Measurements from ENCODE around the gene RBMS3.
"Not testable (repeated sequence)": the region's sequence is repeated elsewhere in the genome, so short reads cannot be mapped to it uniquely, and the experiment has no call there.

Gene RBMS3

DNA sequence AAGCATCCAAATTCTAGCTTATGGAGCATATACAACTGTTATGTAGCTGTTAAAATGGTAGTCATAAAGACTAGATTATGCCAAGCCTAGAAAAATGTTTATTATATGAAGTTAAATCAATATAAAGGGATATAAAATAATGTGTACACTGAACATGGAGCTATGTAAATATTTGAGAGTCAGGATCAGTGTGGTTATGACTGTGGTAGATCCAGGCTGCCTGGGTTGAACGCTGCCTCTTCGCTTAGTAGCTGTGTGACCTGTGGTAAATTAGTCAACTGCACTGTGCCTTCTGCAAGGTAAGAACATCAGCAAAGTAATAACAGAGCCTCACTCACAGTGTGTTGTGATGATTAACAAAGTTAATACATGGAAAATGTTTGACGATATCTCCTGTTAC is 212.2 kb downstream of the RBMS3 start:
- DNase-seq: no peak

DNA sequence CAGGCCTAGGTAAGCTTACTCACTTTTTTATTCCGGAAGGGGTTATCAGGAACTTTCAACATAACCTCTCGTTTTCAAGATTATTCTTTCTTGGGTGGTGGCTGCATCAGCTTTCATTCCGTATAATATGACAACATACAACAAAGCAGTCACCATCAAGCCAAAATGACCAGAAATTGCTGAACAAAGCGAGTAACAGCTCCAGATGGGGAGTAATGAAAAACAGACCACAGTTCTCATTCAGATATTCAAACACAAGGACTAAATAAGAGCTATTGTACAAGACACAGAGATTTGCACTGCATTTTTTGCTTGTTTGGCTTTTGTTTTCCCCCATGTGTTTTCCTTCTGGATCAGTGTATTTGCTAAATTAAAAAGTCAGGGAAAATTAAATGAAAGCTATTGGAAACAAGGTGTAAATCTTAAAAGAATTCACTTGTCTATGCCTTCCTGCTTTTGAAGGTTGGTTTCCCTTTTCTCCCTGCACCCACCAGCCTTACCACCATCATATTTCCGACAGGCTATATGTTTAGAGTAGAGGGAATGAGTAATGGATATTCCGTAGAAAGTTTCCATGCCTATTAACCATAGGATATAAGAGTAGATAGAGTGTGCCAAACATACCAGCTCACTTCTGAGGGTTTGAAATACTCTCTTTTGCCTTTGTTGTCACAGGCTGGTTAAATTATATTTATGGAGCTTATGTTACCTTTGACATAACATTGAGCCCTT is 213.6 kb downstream of the RBMS3 start:
- no peak for DNase-seq

DNA sequence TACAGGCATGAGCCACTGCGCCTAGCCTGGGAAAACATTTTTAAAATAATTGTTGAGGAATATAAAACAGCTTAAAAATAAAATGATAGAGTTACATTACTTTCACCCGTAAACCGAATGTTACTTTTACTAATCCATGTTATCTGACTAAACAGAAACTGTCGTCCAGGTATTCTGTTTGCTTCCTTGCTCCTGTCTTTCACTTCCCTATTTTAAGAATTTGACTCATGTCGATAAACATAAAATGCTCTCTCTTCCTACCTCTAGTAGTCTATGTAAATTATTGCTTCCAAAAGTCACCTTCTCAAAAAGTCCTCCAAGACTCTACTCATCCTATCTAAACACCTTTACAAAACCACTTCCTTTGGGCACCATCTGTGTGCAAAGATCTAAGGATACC is 216.4 kb downstream of the RBMS3 start:
- no peak for DNase-seq

DNA sequence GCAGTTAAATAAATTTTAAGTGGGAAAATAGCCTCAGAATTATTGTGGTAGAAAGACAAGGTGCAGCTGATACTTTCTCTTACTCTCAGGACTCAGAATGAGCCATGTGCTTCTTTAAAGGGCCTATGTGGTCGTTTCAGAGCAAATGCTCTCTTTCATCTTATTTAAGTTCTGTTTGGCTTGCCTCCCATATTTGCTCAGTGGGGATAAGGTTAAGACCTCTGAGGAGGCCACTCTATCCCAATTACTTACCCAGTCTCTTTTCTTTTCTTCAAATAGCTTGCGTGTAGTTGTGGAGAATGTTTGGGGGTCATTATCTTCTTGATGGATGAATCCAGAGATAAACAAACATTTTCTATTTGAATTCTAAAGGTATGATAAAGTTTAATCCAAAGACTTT is 221.9 kb downstream of the RBMS3 start:
- no peak for DNase-seq

DNA sequence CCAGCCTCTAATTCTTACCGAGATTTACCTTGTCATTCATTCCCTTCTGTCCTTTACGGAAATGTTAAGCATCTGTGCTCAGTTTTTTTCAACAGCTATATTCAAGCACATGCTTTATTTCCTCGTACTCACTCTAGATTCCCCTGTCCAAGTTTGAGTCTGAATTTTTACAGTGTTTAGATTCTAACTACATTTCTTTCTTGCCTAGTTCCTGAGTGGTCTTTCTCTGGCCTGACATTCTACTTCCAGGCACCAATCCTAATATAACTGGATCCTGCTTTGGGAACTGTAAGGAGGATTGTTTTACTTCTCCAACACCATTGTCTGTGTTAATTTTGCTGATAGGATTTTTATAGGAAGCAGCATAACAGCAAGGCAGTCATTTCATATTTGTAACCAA is 222.4 kb downstream of the RBMS3 start:
- no peak for DNase-seq

DNA sequence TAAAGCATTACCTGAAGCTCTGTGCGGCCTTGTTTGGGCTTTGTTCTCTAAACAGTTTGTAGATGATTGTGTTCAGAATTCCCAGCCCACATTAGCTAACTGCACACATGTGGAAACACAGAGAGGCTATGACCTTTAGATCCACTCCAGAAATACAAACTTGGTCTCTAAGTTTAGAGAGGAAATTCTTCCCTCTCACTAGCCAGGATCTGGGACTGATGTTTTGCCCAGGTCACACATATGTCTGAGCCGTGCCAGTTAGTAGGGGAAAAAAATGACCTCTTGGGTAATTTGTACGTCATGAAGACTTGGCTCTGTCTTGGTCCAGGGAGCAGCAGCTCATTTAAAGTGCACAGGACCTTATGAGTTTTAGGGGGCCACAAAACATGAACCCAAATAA is 223.1 kb downstream of the RBMS3 start:
- DNase-seq: peak; percentile 49

DNA sequence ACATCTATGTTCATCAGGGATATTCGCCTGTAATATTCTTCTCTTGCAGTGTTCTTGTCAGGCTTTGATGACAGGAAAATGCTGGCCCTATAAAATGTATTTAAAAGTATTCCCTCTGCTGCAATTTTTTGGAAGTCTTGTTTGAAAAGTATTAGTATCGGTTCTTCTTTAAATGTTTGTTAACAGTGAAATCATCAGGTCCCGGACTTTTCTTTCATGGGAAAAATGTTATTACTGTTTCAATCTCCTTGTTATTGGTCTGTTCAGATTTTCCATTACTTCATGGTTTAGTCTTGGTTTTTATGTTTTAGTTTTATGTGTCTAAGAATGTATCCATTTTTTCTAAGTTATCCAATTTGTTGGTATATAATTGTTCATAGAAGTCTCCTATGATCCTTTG is 225.6 kb downstream of the RBMS3 start:
- no peak for DNase-seq

DNA sequence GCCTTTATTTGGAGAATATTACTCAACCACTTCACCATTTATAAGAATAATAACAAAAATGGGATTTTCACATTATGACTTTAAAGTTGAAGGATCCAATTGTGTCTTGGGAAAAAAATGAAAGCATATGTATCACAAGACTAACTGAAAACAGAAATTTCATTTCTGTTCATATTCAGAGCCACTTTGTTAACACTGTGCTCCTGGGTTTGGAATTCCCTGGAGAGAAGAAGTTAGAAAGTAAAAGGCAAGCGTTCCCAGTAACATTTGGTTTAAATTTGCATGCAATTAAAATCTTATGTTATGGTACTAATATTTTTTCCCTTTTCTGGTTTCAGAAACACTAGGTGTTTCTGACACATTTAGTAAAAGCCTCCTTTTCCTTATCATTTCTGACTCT is 230.8 kb downstream of the RBMS3 start:
- DNase-seq: no peak

DNA sequence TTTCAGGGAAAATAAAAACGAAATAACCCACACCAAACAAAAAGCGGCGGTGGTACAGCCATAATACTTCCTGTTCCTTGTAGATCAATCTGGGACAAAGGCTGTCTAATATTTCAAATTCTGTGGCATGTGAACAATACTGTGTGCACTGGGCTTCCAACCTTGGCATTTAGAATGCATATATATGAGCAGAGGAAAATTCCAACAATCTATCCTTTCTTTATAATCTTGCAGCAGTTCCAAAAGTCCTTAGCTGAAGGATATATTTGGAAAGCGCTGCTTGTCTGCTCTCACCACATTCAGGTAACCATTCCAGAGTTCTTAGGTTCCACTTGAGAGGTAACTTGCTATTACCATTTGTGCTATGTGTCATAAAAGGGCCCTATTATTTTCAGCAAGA is 231.8 kb downstream of the RBMS3 start:
- no peak for DNase-seq

DNA sequence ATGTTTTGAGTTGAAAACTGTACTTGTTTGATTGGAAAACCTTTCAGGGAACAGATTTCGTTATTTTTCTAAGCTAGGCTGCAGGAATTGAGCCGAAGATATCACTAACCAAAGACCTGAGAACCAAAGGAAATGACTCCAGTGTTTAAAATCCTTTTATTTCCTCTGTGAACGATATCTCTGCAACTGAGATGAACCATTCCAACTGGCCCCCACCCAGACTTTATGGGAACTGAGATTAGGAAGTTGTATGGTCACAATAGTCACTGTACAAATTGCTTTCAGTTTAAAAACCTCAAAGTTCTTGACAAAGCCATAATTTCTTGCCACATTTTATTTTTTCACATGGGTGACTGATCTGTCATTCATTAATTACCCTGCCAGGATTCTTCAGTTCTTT is 232.4 kb downstream of the RBMS3 start:
- no peak for DNase-seq

DNA sequence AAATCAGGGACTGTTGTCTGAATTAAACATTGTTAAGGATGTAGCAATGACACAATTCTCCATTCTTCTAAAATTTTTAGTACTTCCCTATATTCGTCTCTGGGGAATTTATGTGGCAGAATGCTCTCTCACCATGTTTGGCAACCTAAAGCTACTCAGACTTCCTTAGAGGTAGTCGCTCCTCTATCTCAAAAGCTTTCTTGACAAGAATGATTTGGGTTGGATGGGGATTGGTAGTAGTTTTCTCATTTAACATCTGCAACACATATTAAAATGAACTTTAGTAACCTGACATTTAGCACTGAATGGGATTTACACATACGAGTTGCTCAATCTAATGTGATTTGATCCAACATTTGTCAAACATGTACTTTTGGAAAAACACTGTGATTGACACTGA is 233.3 kb downstream of the RBMS3 start:
- DNase-seq: no peak

DNA sequence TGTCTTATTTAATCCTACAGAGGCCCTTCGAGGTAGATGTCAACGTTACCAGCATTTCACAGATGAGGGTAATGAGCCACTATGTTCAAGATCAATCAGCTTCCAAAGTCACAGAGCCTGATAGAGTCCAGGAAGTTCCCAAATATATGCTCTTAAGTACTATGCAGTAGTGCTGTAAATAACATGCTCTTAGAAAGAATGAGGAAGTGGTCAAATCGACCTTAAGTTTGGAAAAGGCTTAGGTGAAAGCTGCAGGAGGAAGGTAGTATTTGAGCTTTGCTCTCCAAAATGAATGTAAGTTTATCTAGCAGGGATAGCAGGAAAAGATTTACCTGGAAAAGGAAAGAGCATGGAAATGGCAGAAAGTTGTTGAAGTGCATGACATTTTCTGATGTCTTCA is 234.0 kb downstream of the RBMS3 start:
- DNase-seq: no peak

DNA sequence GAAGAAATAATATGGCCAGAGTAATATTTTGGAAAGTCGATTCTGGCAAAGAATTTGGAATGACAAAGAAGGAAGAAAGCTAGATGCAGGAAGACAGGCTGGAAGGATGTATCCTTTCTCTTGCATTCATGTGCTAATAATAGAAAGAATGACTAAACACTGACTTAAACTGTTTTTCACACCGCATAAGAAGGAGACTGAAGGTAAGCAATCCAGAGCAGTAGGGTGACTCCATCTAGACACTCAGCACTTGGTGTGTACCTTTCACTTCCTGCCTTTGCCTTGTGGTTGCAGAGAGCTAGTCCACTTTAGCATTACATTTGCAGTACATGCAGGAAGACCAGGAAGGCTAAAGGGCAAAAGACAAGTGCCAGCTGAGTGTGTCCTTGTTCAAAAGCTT is 234.6 kb downstream of the RBMS3 start:
- no peak for DNase-seq

DNA sequence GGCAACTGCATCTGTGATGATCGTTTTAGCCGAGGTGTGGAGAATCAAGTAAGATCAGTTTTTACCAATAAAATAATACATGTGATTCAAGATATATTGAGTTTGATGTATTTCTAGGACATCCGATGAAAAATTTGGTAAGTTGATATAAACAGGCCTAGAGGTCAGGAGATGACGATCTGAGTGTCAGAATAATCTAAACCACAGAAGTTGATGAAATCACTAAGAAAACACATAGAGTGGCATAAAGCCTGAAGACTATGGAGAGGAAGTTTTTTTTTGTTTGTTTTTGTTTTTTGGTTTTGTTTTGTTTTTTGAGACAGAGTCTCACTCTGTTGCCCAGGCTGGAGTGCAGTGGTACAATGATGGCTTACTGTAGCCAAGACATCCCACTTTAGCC is 235.3 kb downstream of the RBMS3 start:
- no peak for DNase-seq

DNA sequence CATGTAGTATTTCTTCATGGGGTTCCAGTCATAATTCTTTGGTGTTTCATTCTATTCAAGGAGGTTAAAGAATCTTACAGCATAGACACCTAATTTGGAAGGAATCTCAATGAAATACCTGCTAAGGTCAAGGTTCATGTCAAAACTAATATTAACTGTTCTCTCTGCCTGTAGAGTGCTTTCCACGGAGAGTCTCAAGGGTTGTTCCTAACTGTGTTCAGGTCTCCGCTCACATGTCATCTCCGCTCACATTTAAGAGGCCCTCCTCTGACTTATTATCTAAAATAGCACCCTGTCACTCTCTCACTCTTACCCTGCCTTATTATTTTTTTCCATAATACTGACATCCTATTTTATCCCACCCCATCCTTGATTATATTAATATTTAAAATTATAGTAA is 239.9 kb downstream of the RBMS3 start:
- DNase-seq: no peak

DNA sequence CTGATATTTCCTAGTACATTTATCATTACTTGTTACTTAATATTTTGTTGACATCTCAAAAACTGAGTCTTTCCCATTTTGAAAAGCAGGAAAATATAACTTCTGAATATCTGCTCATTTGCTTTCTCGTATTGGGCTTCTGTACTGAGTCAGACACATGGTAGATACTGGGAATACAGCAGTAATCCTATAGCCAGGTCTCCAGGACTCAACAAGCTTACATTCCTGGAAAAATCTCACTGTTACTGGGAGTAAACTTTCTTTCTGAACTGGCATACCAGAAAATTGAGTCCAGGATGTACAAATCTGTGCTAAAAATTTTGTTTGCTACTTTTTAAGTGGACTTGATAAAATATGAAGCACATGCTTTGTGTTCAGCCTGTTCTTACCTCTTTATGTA is 240.4 kb downstream of the RBMS3 start:
- DNase-seq: no peak

DNA sequence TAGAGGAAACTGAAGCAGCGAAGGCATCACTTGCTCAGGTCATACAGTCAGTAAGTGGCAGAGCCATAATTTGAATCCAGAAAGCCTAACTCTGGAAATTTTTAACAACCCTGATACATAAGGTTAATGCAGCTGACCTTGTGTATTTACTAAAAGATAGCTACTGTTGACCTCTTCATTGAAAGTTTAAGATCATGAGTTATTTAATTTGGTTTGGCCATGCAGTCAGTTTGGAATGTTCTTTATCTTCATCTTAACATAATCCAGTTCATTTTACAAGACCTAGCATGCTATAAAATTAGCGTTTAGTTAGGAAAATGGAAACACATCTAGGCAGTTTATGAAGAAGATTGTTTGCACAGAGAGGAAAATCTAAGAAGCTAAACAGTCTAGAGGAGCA is 240.9 kb downstream of the RBMS3 start:
- DNase-seq: no peak

DNA sequence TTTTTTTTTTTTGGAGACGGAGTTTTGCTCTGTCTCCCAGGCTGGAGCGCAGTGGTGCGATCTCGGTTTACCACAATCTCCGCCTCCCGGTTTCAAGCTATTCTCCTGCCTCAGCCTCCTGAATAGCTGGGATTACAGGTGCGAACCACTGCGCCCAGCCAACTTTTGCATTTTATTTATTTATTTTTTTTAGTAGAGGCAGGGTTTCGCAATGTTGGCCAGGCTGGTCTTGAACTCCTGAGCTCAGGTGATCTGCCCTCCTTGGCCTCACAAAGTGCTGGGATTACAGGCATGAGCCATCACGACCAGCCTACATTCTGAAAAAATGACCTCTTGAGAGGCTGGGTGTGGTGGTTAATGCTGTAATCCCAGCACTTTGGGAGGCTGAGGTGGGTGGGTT is 243.6 kb downstream of the RBMS3 start:
- not testable (repeated sequence) for DNase-seq

DNA sequence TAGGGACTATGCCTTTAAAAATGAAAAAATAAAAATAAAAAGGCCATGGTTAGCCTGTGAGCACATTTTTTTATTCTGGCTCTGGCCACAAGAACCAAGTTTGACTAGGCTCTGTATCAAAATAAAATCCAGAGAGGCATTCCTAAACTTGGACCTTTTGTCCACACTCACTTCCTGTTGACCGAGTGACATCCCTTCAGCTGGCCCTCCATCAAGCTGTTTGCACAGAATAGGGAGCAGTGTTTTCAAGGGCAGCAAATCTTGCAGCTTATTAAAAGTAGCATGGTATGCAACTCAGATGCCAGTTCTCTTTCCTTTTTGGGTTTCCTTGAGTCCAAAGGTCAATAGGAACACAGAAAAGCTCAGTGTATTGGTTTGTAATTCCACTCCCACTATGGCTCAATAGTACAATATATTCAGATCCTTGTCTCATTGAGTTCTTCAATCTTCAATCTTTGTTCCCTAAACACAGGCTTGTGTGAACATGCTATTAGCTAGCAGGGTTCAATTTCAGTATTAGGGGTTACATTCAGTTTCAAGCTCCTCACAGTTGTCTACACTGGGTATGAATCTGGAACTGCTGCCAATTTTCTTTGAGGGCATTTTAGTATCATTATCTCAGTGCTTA is 244.5 kb downstream of the RBMS3 start:
- peak; percentile 68 for DNase-seq

DNA sequence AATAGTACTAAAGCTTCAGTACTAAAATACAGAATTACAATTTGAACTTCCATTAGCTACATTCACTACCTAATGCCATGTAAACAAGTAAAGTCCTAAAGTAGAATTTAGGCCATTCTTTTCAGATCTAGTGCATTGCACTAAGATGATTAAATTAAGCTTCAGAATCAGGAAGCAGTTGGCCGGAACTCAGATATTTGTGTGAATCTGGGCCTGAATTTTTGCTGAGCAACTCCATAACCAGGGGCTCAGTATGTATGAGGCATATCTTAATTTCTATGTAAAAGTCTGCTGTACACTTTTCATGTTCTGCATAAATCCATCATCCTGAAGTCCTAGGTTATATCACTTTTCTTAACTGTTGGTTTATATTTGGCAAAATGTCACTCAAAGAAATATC is 246.4 kb downstream of the RBMS3 start:
- no peak for DNase-seq

DNA sequence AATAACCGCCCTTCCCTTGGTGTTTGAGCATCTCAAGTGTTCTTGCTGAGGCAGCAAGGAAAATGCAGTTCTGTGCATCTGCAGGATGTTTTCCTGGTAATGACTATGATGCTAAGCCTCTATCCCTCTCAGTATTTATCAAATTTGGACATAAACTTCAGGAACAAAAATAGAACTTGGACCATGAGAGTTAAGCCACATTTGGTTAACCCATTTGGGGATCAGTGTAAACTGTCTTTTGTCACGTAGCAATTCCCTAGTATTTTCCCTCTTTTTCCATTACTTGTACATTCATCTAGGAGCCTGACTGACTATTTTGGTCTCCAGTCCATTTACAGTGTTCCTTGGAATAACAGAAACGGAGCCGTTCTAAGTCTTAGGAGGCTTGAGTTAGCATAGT is 250.8 kb downstream of the RBMS3 start:
- DNase-seq: no peak

DNA sequence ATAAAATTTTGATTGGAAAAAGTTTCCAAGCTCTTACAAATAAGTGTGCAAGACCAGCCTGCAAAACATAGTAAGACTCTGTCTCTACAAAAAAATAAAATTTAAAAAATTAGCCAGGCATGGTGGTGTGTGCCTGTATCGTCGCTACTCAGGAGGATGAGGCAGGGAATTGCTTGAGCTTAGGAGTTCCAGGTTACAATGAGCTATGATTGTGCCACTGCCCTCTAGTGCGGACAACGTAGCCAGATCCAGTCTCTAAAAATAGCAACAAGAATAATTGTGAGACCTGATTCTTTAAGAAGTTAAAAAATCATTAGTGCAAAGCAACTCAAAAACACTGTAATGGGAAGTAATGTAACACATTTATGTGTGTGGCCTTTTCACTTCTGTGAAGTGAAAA is 251.6 kb downstream of the RBMS3 start:
- no peak for DNase-seq

DNA sequence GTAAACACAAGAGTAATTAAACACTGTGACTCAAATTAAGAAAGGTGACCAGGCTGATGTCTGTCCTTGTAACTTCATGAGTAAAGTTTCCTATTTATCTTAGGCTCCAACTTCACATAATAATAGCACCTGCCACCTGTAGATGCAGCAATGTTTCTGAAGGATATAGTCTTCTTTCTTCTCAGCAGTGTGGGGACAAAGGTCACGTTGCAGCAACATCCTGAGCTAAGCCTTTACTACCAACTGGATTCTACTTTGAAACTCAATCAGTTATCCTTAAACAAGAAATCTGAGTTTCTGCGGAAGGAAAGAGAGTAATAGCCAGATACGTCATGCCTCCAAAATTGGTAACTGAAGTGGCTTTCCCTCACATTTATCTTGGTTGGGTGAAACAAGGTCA is 253.1 kb downstream of the RBMS3 start:
- no peak for DNase-seq

DNA sequence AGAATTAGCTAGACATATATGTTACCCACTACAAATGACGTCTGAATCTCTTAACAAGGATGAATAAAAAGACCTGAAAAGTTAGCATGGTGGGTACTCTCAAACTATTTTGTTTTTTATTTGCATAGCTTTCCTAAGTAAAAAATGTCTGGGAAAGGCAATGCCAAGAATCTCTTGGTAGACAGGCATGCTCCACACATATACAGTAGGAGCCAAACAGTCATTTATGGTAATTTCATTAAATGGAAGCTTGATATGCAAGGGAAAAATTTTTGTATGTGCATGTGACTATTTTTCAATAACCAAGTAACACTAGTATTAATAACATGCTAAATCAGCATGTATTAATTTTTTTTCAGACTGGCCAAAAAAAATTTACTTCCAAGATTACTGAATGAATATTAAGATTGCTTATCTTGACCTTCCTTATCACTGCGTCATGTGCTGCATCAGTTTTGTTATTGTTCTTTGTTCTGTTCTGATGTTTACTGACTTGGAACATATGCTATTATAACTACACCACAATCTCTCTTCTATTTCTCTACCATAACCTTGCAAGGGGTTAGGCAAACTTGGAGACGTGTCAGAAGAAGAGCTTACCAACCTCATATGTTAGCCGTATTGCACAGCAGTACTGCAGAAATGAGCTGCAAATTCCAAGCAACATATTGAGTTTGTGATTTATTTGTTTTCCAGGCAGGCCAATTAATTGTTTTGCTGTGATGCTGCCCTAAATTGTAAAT is 255.3 kb downstream of the RBMS3 start:
- no peak for DNase-seq

Measured in femur (tissue), 1 donor.